ENCODE measurements around the gene SAMD15. TPM values are rescaled to one million over a fixed set of nuclear protein-coding genes. Genes with fewer than 3 reads are reported as not detected.
A peak's percentile ranks its signal among the peaks of the same experiment; 100 is the strongest.
"Not testable (repeated sequence)": the region's sequence is repeated elsewhere in the genome, so short reads cannot be mapped to it uniquely, and the experiment has no call there.

SAMD15 gene
- 1.1 and 3.3 TPM in 2 replicates for total RNA-seq

- DNase-seq (ENCODE audit: extremely low read depth, low read depth, low spot score): peak; percentile 47
These were observed at the start of gene SAMD15, which contains the start of gene TMED8 for GRCh38 chr14:77376771-77377501. TSS of gene SAMD15 (plus strand) at chr14:77377379. CDS start at chr14:77377419, 40 bp downstream. TSS of gene TMED8 (minus strand) at chr14:77377094. CDS start at chr14:77377053, 41 bp downstream.

GRCh38 chr14:77329872-77330271 lies 47.3 kb upstream of the SAMD15 start:
- no peak for DNase-seq (ENCODE audit: extremely low read depth, low read depth, low spot score)

- DNase-seq (ENCODE audit: extremely low read depth, low read depth, low spot score): no peak
These were observed 41.6 kb upstream of the SAMD15 start for GRCh38 chr14:77335576-77335975.

- not testable (repeated sequence) for DNase-seq (ENCODE audit: extremely low read depth, low read depth, low spot score)
These were observed 39.9 kb upstream of the SAMD15 start for GRCh38 chr14:77337255-77337654.

- no peak for DNase-seq (ENCODE audit: extremely low read depth, low read depth, low spot score)
These were observed 39.3 kb upstream of the SAMD15 start for GRCh38 chr14:77337880-77338279.

GRCh38 chr14:77338302-77338701 lies 38.9 kb upstream of the SAMD15 start:
- DNase-seq (ENCODE audit: extremely low read depth, low read depth, low spot score): no peak

GRCh38 chr14:77339407-77339806 lies 37.8 kb upstream of the SAMD15 start:
- no peak for DNase-seq (ENCODE audit: extremely low read depth, low read depth, low spot score)

- DNase-seq (ENCODE audit: extremely low read depth, low read depth, low spot score): no peak
These were observed 36.8 kb upstream of the SAMD15 start for GRCh38 chr14:77340389-77340788.

- DNase-seq (ENCODE audit: extremely low read depth, low read depth, low spot score): no peak
These were observed 34.3 kb upstream of the SAMD15 start for GRCh38 chr14:77342726-77343397.

- no peak for DNase-seq (ENCODE audit: extremely low read depth, low read depth, low spot score)
These were observed 33.5 kb upstream of the SAMD15 start for GRCh38 chr14:77343662-77344061.

GRCh38 chr14:77344377-77344996 lies 32.7 kb upstream of the SAMD15 start:
- DNase-seq (ENCODE audit: extremely low read depth, low read depth, low spot score): no peak

GRCh38 chr14:77346495-77346894 lies 30.7 kb upstream of the SAMD15 start:
- no peak for DNase-seq (ENCODE audit: extremely low read depth, low read depth, low spot score)

- no peak for DNase-seq (ENCODE audit: extremely low read depth, low read depth, low spot score)
These were observed 29.4 kb upstream of the SAMD15 start for GRCh38 chr14:77347751-77348150.

- no peak for DNase-seq (ENCODE audit: extremely low read depth, low read depth, low spot score)
These were observed 23.6 kb upstream of the SAMD15 start for GRCh38 chr14:77353469-77354141.

- no peak for DNase-seq (ENCODE audit: extremely low read depth, low read depth, low spot score)
These were observed 21.4 kb upstream of the SAMD15 start for GRCh38 chr14:77355811-77356210.

- no peak for DNase-seq (ENCODE audit: extremely low read depth, low read depth, low spot score)
These were observed 20.3 kb upstream of the SAMD15 start for GRCh38 chr14:77356899-77357298.

GRCh38 chr14:77359626-77360025 lies 17.6 kb upstream of the SAMD15 start:
- DNase-seq (ENCODE audit: extremely low read depth, low read depth, low spot score): no peak

- no peak for DNase-seq (ENCODE audit: extremely low read depth, low read depth, low spot score)
These were observed 13.0 kb upstream of the SAMD15 start for GRCh38 chr14:77364146-77364545.

GRCh38 chr14:77369285-77369684 lies 7.9 kb upstream of the SAMD15 start:
- DNase-seq (ENCODE audit: extremely low read depth, low read depth, low spot score): no peak

- DNase-seq (ENCODE audit: extremely low read depth, low read depth, low spot score): no peak
These were observed 4.8 kb upstream of the SAMD15 start for GRCh38 chr14:77372304-77372841.
